A549 treated with ZK216348 at 1 μM for 4 hours (cell line): ENCODE measurements around the gene PIK3CA. TPM values are rescaled to one million over a fixed set of nuclear protein-coding genes. Genes with fewer than 3 reads are reported as not detected.

Source experiments
- total RNA-seq: library from RNA; stranded (reverse); fragments of 200-300 nt; extraction: Qiagen RNA extraction; gene quantifications from 5 replicates; pipeline ENCODE4 v1.2.3, GENCODE V29; 2022; ENCODE audit warnings: low read depth

Gene PIK3CA
- 3.3 to 8.4 TPM (median 6.6 TPM) in 5 replicates for total RNA-seq

DNA sequence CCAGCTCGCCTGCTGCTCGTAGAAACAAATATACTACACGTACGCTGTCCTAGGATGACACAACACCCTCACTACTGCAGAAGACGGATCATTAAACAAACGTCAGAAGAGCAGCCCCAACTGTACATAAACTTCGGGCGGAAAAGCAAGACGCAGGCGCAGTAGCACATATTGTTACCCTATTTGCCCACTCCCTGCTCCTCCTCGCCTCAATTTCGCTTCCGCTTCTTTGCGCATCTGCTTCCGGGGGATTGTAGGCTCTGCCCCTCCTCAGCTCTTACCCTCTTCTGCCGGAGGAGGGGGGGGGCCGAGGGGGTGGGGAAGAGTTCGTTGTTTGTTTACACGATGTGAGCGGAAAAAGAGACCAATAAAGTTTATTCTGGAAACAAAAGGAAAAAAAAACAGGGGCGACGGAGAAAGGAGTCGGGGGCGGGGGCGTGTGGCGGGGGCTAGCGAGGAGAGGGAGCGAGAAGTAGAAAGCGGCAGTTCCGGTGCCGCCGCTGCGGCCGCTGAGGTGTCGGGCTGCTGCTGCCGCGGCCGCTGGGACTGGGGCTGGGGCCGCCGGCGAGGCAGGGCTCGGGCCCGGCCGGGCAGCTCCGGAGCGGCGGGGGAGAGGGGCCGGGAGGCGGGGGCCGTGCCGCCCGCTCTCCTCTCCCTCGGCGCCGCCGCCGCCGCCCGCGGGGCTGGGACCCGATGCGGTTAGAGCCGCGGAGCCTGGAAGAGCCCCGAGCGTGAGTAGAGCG, at the start of gene PIK3CA:
TSS of gene PIK3CA (plus strand) at position 485 of the 743 bp plus-strand sequence. CDS start 50,469 bp downstream, outside the sequence.

DNA sequence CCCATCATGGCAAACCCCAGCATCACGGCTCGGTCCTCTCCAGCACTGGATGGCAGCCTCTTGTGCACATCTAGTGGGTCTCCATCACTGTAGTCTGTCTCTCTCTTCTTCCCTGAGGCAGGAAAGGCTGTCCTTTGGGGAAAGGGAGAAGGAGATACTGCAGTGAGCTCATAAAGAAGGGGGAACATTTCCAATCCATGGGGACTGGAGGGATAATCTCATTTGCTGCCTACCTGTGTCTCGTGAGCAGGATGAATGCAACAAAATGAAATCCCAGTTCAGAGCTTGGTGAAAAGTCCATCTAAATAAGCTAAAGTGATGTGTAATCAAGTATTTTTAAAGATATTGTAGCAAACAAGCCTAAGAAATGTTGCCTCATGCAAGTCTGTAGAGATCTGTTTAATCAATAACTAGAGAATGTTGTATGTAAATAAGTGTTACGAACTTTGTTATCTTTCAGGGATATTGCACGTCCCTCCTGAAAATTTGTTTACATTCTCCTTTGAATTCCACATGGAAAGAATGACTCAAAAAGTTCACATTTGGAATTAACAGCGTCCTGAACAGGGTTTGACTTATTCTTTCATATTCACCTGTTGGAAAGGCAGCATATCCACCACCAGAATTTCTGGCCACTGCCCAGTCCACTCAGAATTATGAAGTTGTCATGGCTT, 102.8 kb downstream of the PIK3CA start, which contains the start of gene KCNMB3:
TSS of gene KCNMB3 (minus strand) at position 312 of the 674 bp plus-strand sequence. CDS start at position 188, 124 bp downstream.

Other genes with a start within 250 kb of the PIK3CA start
- gene ZMAT3, start 76.5 kb upstream of the PIK3CA start, total RNA-seq = 3.3 to 10.0 TPM (median 5.9 TPM) in 5 replicates
- 0.89 to 2.2 TPM (median 1.5 TPM) in 5 replicates for gene KCNMB3, start 102.8 kb downstream of the PIK3CA start, total RNA-seq
- 14.8 to 23.7 TPM (median 21.1 TPM) in 5 replicates for gene ZNF639, start 174.7 kb downstream of the PIK3CA start, total RNA-seq
- 12.8 to 25.0 TPM (median 20.2 TPM) in 5 replicates for gene MFN1, start 199.4 kb downstream of the PIK3CA start, total RNA-seq